DOHH2 (cell line): ENCODE data around the gene TCF25.

Experiments used
- EZH2phosphoT487 ChIP-seq: fragments of 200-600 bp; sonication (generic); IDR thresholded peaks from 2 replicates; pipeline ENCODE4 v1.6.1; 2017; ENCODE audit warnings: borderline replicate concordance, mild to moderate bottlenecking, antibody characterized with exemption, low read length, moderate library complexity, mixed read lengths
- TF ChIP-seq, protein P1 (sequence below): fragments of 200-600 bp; sonication (generic); IDR thresholded peaks from one replicate; pipeline ENCODE4 v1.5.1; 2014; ENCODE audit warnings: antibody characterized with exemption, mild to moderate bottlenecking, low read depth, low read length; ENCODE audit not compliant: poor library complexity, severe bottlenecking

DNA sequence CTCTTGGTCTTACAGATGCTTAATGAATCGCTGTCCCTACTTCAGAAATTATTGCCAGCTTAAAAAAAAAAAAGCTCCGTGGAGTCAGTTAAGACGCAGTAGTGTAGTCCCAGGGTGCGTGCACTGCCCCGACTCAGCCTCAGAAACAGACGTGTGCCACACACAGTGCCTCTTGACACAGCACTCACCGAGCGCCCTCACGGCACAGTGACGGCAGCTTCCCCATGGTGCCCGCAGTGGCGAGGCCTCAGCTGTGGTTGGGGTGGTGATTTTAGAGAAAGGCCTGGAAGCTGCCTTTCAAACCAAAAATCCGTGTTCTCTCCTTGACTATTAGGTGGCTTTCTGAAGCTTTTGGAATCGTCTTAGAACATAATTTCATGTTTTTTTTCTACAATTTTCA is 13.9 kb downstream of the TCF25 start:
- TF ChIP-seq, protein P1, sequence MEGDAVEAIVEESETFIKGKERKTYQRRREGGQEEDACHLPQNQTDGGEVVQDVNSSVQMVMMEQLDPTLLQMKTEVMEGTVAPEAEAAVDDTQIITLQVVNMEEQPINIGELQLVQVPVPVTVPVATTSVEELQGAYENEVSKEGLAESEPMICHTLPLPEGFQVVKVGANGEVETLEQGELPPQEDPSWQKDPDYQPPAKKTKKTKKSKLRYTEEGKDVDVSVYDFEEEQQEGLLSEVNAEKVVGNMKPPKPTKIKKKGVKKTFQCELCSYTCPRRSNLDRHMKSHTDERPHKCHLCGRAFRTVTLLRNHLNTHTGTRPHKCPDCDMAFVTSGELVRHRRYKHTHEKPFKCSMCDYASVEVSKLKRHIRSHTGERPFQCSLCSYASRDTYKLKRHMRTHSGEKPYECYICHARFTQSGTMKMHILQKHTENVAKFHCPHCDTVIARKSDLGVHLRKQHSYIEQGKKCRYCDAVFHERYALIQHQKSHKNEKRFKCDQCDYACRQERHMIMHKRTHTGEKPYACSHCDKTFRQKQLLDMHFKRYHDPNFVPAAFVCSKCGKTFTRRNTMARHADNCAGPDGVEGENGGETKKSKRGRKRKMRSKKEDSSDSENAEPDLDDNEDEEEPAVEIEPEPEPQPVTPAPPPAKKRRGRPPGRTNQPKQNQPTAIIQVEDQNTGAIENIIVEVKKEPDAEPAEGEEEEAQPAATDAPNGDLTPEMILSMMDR = no peak
- TF ChIP-seq EZH2phosphoT487 = no peak
